Natural killer cell treated with Interleukin-12 subunit alpha and Interleukin-12 subunit beta and Interleukin-15 and Interleukin-18, amount 100 ng/mL, for 72 hours (primary cell): ENCODE data around the gene SCN5A. TPM values are rescaled to one million over a fixed set of nuclear protein-coding genes. Genes with fewer than 3 reads are reported as not detected.

Experiments
- ATAC-seq, 2 donors: fragments of 150-1000 bp; cut with Tn5 transposase in 1 of 2; sonication (Bioruptor Pico), chemical (Tn5 transposase) in 1 of 2; 2 replicates each; pipeline ENCODE4 v1.10.0; 2021
- DNase-seq: peaks from one replicate; pipeline ENCODE4 v3.0.0; 2022; ENCODE audit warnings: low spot score
- H3K27ac Mint-ChIP-seq, 2 donors: 1 replicate in 1 of 2; 2 replicates in 1 of 2; pipeline ENCODE4 v1.8.0; 2022; ENCODE audit warnings: mixed read lengths in 2 of 2, mild to moderate bottlenecking in 1 of 2, moderate library complexity in 1 of 2
- H3K27me3 Mint-ChIP-seq, 2 donors: 1 replicate in 1 of 2; 2 replicates in 1 of 2; pipeline ENCODE4 v1.8.0; 2022; ENCODE audit warnings: mixed read lengths in 2 of 2
- H3K36me3 Mint-ChIP-seq: one replicate; pipeline ENCODE4 v1.8.0; 2022; ENCODE audit warnings: mixed read lengths
- H3K4me1 Mint-ChIP-seq, 2 donors: 1 replicate in 1 of 2; 2 replicates in 1 of 2; pipeline ENCODE4 v1.8.0; 2022; ENCODE audit warnings: low read depth in 2 of 2, mixed read lengths in 2 of 2, mild to moderate bottlenecking in 1 of 2
- H3K4me3 Mint-ChIP-seq: one replicate; pipeline ENCODE4 v1.8.0; 2022; ENCODE audit warnings: mixed read lengths
- H3K9me3 Mint-ChIP-seq: 2 replicates; pipeline ENCODE4 v1.8.0; 2022; ENCODE audit warnings: mixed read lengths
- total RNA-seq, 2 donors: library from RNA; stranded (reverse); gene quantifications; one replicate each; pipeline ENCODE4 v1.2.3, GENCODE V29; 2022

SCN5A gene
- total RNA-seq, 2 donors from 2014 or later: 0.14 TPM; not detected in 1

GRCh38 chr3:38580450-38581382, 68.8 kb downstream of the SCN5A start:
- Mint-ChIP-seq H3K36me3 (no peaks in the 10 kb centered on the region), H3K4me1 (no peaks in the 10 kb centered on the region), H3K27ac (no peak overlapping the region), H3K27me3 (no peaks in the 10 kb centered on the region), H3K9me3 (no peaks in the 10 kb centered on the region), H3K4me3 (no peak overlapping the region)
- ATAC-seq: no peak
- no peak for DNase-seq

DNA sequence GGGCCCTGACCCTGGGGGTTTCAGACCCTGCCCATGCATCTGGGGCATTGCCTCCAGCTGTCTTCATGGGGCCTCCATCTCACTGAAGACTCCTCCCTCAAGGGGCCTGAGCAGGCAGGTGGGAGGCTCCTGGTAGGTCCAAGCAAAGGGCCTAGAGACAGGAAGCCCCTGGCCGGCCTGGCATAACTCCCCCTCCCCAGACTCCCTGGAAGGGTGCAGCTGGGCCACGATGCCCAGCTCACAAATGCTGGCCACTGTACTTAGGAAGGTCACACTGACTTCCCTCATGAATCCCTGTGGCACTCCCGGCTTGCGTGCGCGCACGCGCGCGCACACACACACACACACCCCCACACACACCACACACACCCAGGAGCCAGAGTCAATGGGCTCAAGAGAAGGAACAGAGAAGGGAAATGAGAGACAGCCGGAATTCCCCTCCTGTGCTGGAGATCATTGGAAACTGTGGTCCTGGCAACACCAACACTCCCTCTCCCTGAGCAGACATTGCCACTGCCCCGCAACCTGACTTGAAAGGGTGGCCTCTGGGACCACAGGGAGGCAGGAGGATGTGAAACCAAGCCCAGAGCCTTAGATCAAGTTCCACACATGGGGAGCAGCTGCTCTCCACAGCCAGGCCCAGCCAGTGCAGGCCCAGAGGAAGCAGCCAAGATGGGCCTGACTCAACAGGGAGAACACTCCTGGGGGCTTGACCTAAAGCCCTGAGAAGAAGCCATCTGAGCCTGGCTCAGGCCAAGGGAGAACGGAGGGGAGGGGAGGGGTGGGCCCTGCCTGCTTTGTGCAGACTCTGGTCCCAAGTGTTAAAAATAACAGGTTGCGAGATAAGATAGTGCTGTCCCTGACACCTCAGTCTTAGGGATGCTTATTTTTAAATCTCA, 69.7 kb downstream of the SCN5A start:
- Mint-ChIP-seq H3K4me1 (no peaks in the 10 kb centered on the region), H3K9me3 (no peaks in the 10 kb centered on the region), H3K4me3 (no peak overlapping the region), H3K27me3 (peaks cover 0 to 3% of the 10 kb centered on the region in 2 donors), H3K36me3 (no peaks in the 10 kb centered on the region), H3K27ac (no peak overlapping the region)
- ATAC-seq (no peak), DNase-seq (no peak)

- peaks cover 0 to 3% of the 10 kb centered on the region in 2 donors for H3K27me3 Mint-ChIP-seq
- no peak overlapping the region for H3K27ac Mint-ChIP-seq
- ATAC-seq (no peak), DNase-seq (no peak)
- H3K4me1 Mint-ChIP-seq: no peaks in the 10 kb centered on the region
- H3K36me3 Mint-ChIP-seq: no peaks in the 10 kb centered on the region
- H3K9me3 Mint-ChIP-seq: no peaks in the 10 kb centered on the region
- H3K4me3 Mint-ChIP-seq: no peak overlapping the region
These were observed 70.3 kb downstream of the SCN5A start for GRCh38 chr3:38579141-38579540.

- H3K27me3 Mint-ChIP-seq: peaks cover 0 to 4% of the 10 kb centered on the region in 2 donors
- H3K27ac Mint-ChIP-seq: no peak overlapping the region
- no peaks in the 10 kb centered on the region for H3K9me3 Mint-ChIP-seq
- H3K36me3 Mint-ChIP-seq: no peaks in the 10 kb centered on the region
- DNase-seq (no peak), ATAC-seq (no peak)
- H3K4me1 Mint-ChIP-seq: no peaks in the 10 kb centered on the region
- no peak overlapping the region for H3K4me3 Mint-ChIP-seq
These were observed 70.9 kb downstream of the SCN5A start for GRCh38 chr3:38578551-38578950.

DNA sequence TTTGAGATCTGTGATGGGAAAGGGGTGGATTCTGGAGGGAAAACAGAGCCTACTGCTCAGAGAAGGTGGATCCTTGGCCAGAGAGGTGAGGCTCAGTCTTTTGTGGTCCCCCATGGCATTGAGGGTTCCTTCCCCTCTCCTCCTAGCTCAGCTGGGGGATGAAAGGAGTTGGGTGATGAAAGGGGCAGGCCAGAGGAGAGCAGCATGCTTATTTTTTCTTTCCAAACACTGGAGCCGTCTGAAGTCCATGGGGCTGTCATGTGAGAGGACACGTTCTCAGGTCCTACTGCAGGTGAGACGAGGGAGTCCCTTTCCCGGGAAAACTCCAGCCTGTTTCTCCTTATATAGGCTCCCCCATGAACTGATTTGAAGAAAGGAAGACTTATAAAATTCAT, 71.4 kb downstream of the SCN5A start:
- Mint-ChIP-seq H3K4me3 (no peak overlapping the region), H3K27me3 (peaks cover 0 to 7% of the 10 kb centered on the region in 2 donors), H3K9me3 (no peaks in the 10 kb centered on the region), H3K36me3 (no peaks in the 10 kb centered on the region), H3K4me1 (no peaks in the 10 kb centered on the region), H3K27ac (no peak overlapping the region)
- DNase-seq: no peak
- no peak for ATAC-seq

GRCh38 chr3:38577371-38578080, 72.0 kb downstream of the SCN5A start:
- ATAC-seq: no peak
- no peak overlapping the region for H3K4me3 Mint-ChIP-seq
- H3K4me1 Mint-ChIP-seq: no peaks in the 10 kb centered on the region
- no peak for DNase-seq
- no peak overlapping the region for H3K27ac Mint-ChIP-seq
- peaks cover 0 to 7% of the 10 kb centered on the region in 2 donors for H3K27me3 Mint-ChIP-seq
- H3K9me3 Mint-ChIP-seq: no peaks in the 10 kb centered on the region
- no peaks in the 10 kb centered on the region for H3K36me3 Mint-ChIP-seq

GRCh38 chr3:38576526-38577370, 72.7 kb downstream of the SCN5A start:
- DNase-seq (no peak), ATAC-seq (no peak)
- H3K27ac Mint-ChIP-seq: no peak overlapping the region

DNA sequence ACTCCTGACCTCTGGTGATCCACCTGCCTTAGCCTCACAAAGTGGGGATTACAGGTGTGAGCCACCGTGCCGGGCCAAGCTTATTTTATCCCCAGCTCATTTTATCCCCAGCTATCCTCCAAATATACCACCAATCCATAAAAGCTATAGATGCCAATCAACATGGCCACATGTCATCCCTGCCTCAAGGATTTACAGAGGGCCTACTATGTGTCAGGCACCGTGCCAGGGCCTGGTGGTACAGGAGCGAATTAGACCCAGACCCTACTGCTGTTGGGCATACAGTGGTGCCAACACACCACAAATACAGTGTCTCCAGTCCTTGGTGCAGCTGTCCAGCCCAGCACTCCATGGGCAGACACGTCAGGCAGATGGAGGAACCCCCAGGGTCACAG, 73.4 kb downstream of the SCN5A start:
- ATAC-seq: no peak
- Mint-ChIP-seq H3K9me3 (no peaks in the 10 kb centered on the region), H3K4me3 (no peak overlapping the region), H3K27ac (no peak overlapping the region), H3K4me1 (no peaks in the 10 kb centered on the region), H3K27me3 (peaks cover 0 to 7% of the 10 kb centered on the region in 2 donors), H3K36me3 (no peaks in the 10 kb centered on the region)
- no peak for DNase-seq

More at GRCh38 chr3:38576526-38577370, 72.7 kb downstream of the SCN5A start:
- Mint-ChIP-seq H3K9me3 (no peaks in the 10 kb centered on the region), H3K4me3 (no peak overlapping the region), H3K4me1 (no peaks in the 10 kb centered on the region), H3K27me3 (peaks cover 0 to 7% of the 10 kb centered on the region in 2 donors), H3K36me3 (no peaks in the 10 kb centered on the region)

- no peaks in the 10 kb centered on the region for H3K4me1 Mint-ChIP-seq
- no peak overlapping the region for H3K27ac Mint-ChIP-seq
- no peaks in the 10 kb centered on the region for H3K9me3 Mint-ChIP-seq
- no peaks in the 10 kb centered on the region for H3K36me3 Mint-ChIP-seq
- ATAC-seq: no peak
- H3K4me3 Mint-ChIP-seq: no peak overlapping the region
- no peak for DNase-seq
- H3K27me3 Mint-ChIP-seq: peaks cover 0 to 10% of the 10 kb centered on the region in 2 donors
These were observed 74.1 kb downstream of the SCN5A start for GRCh38 chr3:38575279-38575843.

- no peaks in the 10 kb centered on the region for H3K36me3 Mint-ChIP-seq
- H3K4me1 Mint-ChIP-seq: no peaks in the 10 kb centered on the region
- H3K9me3 Mint-ChIP-seq: no peaks in the 10 kb centered on the region
- ATAC-seq (peak in 1 of 2 donors; percentile 38), DNase-seq (no peak)
- H3K27me3 Mint-ChIP-seq: peaks cover 0 to 10% of the 10 kb centered on the region in 2 donors
- no peak overlapping the region for H3K4me3 Mint-ChIP-seq
- H3K27ac Mint-ChIP-seq: no peak overlapping the region
These were observed 74.8 kb downstream of the SCN5A start for GRCh38 chr3:38574411-38575278.

DNA sequence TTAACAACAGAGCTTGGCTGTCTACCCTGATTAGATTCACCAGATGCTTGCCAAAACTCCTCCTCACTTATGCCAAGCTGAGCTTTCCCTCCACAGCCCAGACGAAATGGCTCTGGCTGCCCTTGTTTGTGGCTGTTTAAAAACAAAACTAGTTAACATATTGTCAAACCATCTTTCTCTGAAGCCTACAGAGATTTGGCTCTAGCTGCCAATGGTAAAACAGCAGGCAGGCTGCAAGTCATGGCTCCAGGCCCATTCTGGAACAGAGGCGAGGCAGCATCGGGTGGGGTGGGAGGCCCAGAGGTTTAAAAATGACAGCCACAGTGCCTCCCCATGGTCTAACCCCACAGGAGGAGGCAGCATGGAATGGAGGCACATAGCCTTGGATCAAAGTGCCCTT, 75.9 kb downstream of the SCN5A start:
- no peak for DNase-seq
- Mint-ChIP-seq H3K4me3 (no peak overlapping the region), H3K36me3 (no peaks in the 10 kb centered on the region), H3K4me1 (no peaks in the 10 kb centered on the region), H3K27ac (no peak overlapping the region), H3K27me3 (peaks cover 0 to 10% of the 10 kb centered on the region in 2 donors), H3K9me3 (no peaks in the 10 kb centered on the region)
- ATAC-seq: no peak

DNA sequence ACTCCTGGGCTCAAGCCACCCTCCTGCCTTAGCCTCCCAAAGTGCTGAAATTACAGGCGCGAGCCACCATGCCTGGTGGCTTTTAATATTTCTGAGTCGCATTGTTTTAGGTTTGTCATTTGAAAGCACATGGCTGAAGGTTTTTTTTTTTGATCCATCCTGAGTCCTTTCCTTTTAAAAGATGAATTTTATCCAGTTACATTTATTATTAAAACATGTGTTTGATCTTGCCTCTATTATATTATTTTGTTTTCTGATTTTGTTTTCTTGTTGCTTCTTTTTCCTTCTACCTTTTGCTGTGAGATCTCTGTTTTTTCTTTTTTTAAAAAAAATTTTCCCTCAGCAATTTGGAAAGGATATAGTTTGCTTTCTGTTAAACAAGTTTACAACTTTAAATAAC, 76.4 kb downstream of the SCN5A start:
- no peak overlapping the region for H3K27ac Mint-ChIP-seq
- H3K4me3 Mint-ChIP-seq: no peak overlapping the region
- peaks cover 0 to 10% of the 10 kb centered on the region in 2 donors for H3K27me3 Mint-ChIP-seq
- DNase-seq (no peak), ATAC-seq (no peak)
- H3K36me3 Mint-ChIP-seq: no peaks in the 10 kb centered on the region
- H3K4me1 Mint-ChIP-seq: no peaks in the 10 kb centered on the region
- no peaks in the 10 kb centered on the region for H3K9me3 Mint-ChIP-seq
